DMS79 treated with DMSO at 0.1 percent for 48 hours (cell line): ENCODE results near the gene RABGGTA.
"Not testable (repeated sequence)": the region's sequence is repeated elsewhere in the genome, so short reads cannot be mapped to it uniquely, and the experiment has no call there.

Experiments
- DNase-seq: peaks from one replicate; lab custom pipeline; 2025; lab: John Stamatoyannopoulos, UW

Gene RABGGTA

DNA sequence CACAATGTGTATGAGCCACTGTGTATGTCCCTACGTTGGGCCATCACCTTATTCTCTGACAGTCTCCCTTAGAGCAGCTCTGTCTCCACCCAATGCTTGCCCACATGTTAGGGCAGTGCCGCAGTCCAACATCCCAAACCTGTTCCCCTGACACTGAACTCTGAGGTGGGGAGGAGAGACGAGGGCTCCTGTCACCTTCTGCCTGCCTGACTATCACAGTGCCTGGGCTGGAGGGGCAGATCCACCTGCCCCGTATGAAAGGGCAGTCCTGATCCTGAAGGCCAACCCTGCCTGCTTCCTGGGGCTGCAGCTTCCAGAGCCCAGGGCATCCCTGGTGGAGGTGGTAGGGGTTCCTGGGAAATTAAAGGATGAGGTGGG, 10.6 kb downstream of the RABGGTA start:
- DNase-seq, result no peak

DNA sequence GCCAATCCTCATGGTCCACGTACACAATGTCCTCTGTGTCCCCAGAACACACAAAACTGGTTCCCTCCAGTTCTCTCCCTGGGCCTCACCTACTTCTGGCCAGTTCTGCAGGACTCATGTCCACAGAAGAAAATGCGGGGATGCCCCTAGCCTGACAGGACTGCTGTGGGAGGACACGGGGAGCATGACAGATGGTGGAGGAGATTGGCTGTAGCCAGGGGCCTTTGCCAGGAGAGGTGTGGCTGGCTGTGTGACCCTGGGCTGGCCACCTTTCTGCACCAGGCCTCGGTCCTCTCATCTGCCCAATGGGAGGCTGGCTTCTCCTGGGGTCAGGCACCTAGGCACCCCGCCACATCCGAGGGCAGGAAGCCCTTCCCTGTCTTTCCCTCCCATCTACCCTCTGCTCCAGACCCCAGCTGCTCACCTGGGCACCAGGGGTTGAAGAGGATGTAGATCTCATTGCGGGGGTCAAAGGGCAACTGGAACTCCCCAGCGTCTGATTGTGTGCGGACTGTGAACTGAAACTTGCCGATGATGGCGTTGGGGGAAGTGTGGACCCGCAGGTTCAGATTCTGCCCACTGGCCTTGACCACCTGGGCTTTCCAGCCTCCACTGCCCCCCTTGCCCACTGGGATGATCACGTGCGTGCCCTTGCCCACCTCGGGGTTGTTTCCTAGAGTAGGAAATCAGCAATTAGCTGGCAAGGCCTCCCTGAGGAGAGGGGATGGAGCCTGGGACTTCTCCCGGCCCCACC, 11.2 kb downstream of the RABGGTA start:
- no peak for DNase-seq

DNA sequence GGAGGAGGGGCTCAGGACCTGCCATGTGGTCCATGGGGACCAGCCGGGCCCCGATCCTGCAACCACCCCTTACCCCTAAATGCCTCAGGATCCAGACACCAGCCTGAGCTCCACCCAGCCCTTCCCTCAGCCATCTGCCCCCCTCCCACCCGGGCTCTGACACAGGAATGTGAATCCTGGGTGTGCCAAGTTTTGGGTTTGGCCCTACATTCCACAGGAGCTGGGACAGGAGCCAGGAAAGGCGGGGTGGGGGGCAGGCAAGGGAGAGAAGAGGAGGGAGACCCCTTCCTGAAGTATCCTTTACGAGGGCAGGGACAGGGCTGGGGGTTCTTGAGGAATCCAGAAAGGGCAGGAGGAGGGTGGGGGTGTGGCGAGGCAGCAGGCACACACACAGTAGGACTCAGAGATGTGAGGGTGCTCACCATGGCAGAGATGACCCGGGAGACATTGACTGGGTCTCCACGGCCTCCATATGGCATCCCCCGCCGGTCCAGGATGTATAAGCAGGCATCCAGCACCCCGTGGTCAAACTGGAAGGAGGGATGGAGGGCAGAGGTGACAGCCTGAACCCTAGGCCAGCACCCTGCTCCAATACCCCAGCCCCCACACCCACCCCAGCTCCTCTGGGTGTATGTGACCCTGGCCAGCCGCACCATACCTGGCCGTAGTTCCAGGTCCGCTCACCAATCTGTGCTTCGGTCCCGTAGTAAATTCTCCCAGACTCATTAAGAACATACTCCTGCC, 11.9 kb downstream of the RABGGTA start:
- no peak for DNase-seq

DNA sequence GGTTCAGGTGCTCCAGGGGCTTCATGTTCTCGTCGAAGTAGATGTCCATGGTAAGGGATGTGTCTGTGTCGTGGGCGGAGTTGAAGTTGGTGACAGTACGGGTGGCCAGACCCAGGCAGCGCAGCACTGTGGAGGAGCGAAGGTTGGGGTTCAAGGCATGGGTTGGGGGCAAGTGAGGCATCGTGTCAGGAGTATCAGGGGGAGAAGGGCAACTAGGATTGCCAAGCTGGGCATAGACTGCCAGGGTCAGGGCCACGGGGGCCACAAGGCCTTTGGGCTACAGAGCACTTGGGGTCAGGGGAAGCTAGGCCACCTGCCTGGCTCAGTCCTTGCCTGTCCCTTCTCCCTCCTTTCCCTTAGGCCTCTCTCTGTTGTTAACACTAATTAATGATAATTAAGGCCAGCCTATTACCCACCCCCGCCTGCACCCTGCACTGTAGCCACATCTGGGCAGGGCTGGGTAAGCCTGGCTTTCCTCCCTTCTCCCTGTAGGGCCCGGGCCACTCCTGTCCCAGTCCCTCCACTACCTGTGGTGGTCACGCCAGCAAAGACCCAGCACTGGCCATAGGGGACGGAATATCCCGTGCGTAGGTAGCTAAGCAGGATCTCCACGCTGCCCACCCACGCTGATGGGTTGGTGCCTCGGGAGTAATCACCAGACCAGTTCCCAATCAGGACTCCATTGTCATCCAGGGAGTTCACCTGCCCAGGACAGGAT, 12.7 kb downstream of the RABGGTA start:
- DNase-seq, result no peak

DNA sequence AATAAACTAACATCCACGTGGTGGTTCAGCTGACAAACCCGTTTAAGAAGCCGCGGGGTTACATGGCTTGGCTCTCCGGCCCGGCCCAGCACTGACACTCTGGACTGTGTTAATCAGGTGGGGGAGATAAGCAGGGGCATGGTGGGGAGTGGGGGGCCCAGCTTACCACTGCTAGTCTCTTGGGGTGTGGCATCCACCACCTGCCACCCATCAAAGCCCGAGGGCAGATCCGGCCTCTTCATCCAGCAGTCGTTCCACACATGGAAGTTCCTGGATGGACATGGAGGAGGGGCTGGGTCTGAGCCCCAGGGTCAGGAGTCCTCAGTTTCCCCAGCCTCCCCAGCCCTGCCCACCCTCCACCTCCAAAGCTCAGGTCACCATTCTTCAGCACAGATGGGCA, 13.3 kb downstream of the RABGGTA start:
- DNase-seq, result no peak

DNA sequence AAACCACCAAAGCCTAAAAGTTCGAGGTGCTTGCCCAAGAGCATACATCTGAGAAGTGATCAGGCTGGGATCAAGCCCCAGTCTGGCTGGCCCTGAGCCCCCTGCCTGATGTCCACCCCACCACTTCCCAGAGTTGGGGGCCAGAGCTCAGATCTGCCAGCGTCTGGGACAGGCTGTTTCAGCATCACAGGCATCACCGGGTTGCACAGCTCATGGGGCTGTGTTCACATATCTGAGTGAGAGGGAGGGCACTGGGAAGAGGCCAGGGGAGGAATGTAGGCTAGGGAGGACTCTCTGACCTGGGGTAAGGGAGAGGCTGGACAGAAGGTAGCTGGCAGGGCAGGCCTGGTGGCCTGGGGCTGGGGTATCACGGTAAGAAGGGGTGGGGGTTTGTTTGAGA, 14.4 kb downstream of the RABGGTA start:
- DNase-seq, result no peak

DNA sequence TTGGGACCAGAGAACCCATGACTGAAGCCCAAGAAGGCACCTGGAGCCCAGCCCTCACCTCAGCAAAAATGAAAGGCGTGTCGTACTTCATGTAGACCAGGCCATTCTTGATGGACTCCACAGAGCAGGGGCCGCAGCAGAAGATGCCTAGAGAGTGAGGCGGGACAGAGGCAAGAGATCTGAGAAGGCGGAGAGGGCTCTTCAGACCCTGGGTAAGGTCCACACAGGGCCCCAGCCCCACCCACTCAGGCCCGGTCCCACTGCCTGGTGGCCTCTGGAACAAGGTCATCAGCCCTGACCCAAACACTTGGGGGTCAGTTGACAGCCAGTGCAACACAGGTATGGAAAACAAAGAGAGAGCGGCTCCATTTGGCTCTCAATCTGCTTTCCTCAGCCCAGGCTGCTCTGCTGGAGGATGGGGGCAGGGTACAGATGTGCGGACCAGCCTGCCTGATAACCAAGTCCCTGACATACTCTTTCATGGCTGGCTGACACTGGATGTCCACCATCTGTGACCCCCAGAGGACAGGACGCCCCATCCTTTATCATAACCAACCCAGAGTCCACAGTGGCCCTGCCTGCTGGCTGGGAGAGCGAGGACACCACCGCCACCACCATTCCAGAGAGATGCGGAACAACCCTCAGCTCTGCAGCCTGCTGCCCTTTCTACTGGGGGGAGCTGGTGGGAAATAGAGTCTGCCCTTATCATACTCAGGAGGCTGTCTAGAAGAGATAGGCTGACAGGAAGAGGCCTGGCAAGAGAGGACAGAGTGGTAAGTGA, 15.3 kb downstream of the RABGGTA start:
- no peak for DNase-seq

DNA sequence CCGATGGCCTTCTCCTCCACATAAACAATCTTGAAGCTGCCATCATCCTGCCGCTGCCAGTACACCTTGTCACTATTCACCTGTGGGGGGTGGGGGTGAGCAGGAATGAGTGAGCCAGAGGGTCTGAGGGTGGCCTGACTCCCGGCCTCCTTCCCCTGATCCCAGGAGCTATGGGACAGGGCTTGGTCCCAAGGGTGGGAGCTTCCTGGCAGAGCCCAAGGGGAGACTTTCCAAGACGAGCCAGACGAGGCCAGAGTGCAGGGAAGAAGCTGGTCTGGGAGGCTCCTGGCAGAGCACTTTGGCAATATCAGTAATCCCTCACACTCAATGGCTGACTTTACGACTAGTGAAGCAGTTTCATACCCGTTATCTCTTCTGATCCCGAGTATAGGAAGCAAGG, 16.0 kb downstream of the RABGGTA start:
- DNase-seq, result no peak

DNA sequence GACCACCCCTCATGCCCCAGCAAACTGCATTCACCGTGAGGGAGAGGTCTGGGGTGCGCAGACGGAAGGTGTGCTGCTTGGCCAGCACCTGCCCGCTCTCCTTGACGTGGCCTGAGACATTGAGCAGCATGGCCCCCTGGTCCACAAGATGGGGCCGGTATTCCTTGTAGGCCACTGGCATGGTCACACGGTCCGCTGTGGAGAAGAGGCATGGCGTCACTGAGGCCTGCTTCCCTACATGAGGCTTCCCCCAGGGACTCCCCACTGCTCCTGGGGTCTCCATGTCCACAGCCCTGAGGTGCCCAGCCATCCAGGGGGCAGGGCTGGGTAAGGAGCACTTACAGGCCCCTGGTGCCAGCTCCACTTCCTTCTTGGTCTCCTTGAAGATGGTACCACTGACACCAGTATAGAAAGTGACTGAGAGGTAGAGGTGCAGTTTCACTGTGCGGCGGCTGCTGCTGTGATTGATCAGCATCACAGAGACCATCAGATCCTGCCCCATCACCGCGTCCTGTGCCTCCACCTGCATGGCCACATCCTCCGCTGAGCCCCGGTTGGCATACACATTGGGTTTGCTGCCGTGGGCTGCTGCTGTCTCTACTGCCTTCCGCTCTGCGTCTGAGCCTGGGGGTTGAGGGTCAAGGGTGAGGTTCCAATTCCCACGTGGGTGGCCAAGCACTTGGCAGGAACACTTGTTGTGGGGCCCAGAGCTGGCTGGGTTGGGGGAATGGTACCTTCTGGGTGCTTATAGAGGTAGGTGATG, 16.6 kb downstream of the RABGGTA start:
- DNase-seq, result no peak

DNA sequence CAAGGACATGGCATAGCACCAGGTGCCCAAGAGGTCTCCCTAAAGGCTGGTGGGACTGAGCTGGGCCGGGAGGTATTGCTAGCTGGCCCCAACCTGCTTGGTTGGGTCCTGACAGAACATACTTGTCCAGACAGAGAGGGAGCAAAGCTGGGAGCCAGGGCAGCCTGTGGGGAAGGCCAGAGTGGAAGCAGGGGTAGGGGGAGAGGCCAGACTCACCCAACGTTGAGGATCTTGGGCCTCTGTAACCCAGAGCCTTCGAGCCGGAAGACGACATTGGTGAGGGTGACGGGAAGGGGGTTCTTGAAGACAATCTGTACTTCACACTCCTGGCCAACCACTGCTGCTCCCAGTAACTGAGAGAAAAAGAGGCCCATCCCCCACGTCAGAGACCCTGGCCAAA, 17.5 kb downstream of the RABGGTA start:
- DNase-seq, result no peak

DNA sequence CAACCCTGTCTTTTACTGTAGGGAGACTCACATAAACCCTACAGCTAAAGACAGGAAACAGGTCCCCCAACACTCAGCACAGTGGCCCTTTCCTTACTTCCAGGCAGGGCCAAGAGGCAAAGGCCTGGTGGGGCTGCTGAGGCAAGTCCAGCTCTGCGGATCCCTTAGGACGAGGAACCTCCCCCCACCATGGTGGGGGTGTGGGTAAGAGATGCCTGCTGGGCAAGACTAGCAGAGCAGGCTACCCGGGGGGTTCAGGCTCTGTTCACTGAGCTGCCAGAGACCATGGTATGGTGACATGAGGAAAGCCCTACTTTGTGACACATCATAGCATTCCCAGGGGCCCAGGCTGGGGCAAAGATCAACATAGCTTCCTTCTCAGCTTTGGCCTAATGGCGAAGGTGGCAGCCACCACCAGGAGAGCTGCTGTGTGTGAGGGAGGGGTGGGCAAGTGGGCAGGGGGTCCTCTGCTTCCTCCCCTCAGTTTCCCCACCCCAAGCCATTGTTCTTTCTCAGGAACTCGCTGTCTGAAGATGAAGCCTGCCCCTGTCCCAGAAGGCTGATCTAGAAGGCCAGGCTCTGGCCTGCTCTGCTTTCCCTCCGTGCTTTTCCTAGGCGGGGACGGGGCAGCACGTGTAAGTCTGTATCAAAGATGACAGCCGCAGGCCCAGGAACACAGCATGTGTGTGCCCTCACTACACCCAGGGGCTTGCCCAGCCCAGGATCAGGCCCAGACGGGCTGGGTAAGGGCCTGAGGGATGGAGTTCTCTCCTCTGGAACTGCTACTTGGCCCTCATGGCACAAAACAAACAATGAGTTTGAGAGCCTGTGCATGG, 18.9 kb downstream of the RABGGTA start:
- DNase-seq, result no peak

DNA sequence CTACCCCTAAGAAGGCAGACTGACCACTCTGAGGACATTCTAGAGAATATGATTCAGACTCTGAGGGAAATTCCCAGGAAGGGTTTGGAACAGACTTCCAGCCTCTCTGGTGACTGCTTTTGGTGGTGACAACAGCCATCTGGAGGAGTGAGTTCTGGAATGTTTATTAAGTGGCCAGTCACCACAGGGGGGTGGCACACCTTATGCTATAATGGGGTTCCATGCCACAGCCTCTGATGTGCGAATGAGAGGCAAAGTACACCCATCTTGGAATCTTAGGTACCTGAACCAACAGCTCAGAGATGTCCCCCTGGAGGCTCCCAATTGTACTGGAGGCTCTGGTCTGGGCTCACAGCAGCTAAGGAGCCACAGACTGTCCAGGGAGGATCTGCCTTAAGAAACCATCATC, 19.5 kb downstream of the RABGGTA start:
- no peak for DNase-seq

DNA sequence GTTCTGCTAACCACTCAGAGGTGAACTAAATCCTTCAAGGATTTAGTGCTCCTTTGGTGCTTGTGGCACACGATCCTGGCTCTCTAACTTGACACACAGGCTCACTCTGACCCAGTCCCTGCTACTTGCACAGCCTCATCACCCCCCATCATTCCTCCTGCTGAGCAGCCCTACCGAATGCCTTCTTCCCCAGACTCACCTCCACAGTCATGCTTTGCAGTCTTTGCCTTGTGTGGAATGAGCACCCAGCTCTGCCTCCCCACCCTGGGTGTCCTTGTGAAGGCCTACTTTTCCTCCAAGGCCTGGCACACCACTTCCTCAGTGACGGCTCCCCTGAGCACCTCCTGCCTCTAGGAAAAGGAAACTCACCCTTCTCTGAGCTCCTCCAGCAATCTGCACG, 21.0 kb downstream of the RABGGTA start:
- DNase-seq, result no peak

DNA sequence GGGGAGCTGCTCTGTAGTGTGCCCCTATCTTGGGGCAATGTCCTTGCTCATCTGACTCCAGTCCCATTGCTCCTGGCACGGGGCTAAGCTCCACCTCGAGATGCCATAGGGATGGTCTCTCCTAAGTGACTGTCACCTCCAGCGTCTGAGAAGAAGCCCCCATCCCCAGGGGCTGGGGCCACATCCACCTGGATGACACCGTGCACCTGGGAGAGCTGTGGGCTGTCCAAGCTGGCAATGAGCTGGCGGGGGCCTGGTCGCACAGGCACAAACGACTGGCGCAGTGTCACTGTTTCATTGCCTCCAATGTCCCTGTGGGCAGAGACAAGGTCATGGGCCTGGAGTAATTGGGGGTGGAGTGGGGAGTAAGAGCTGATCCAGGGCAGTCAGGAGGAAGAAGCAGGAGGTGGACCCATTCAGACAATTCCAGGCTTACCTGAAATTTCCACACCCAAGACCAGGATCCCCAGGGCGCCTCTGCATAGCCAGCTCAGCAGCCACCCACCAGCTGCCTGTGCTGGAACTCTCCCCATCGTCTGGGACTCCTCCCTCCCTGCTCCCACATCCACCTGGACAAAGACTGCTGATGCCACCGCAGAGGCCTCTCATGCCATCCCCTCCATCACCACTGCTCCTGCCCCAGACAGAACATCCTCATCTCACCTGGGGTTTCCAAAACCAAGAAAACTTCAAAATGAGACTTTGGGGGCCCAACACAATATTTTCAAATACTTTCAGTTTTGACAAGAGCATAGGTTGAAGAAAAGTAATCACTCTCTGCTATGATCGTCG, 22.0 kb downstream of the RABGGTA start:
- no peak for DNase-seq

DNA sequence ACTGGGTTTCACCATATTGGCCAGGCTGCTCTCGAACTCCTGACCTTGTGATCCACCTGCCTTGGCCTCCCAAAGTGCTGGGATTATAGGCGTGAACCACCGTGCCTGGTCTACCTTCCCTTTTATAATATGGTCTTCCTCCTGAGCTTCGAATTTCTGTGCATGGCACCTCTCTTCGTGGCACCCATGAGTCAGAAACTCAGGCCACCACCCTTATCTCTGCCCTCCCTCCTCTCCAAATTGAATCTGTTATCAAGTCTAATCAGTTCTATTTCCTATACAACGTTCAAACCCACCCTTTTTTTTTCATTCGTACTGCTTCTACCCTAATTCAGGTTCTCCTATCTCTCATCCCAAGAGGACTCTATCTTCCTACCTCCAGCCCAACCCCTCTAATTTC, 24.0 kb downstream of the RABGGTA start:
- DNase-seq, result no peak

DNA sequence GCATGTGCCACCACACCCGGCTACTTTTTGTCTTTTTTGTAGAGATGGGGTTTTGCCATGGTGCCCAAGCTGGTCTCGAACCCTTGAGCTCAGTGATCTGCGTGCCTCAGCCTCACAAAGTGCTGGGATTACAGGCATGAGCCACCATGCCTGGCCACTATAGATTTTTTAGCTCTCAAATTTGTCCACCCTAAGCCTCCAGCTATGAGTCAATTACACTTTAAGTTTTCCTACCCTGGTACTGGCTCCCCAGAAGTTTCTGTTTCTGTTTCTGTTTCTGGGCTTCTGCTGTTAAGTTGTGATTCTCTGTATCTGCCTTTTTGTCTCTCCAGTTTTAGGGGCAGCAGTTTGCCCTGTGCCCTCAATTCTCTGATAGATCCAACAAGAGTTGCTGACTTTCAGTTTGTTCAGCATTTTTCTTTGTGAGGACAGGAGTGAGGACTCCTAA, 24.6 kb downstream of the RABGGTA start:
- no peak for DNase-seq

DNA sequence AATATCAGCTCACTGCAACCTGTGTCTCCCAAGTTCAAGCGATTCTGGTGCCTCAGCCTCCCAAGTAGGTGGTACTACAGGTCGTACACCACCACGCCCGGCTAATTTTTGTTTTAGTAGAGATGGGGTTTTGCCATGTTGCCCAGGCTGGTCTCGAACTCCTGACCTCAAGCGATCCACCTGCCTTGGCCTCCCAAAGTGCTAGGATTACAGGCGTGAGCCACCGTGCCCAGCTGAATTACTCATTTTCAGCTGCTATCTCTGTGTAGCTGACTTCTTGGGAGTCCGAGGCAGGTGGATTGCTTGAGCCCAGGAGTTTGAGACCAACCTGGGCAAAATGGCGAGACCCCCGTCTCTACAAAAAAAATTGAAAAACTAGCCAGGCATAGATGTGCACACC, 26.0 kb downstream of the RABGGTA start:
- not testable (repeated sequence) for DNase-seq

DNA sequence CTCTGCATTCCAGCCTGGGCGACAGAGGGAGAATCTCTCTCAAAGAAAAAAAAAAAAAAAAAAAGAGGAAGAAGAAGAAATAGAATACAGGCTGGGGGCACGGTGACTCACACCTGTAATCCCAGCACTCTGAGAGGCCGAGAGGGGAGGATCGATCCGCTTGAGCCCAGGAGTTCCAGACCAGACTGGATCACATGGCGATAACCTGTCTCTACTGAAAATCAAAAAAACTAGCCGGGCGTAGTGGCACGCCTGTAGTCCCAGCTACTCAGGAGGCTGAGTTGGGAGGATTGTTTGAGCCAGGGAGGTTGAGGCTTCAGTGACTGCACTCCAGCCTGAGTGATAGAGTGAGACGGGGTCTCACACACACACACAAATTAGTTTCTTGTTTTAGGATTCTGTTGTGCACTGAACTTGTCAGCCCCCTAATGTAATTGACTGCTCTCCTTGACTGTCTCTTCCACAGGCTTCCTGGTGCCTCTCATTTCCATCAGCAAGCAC, 28.0 kb downstream of the RABGGTA start:
- peak; percentile 78 for DNase-seq

DNA sequence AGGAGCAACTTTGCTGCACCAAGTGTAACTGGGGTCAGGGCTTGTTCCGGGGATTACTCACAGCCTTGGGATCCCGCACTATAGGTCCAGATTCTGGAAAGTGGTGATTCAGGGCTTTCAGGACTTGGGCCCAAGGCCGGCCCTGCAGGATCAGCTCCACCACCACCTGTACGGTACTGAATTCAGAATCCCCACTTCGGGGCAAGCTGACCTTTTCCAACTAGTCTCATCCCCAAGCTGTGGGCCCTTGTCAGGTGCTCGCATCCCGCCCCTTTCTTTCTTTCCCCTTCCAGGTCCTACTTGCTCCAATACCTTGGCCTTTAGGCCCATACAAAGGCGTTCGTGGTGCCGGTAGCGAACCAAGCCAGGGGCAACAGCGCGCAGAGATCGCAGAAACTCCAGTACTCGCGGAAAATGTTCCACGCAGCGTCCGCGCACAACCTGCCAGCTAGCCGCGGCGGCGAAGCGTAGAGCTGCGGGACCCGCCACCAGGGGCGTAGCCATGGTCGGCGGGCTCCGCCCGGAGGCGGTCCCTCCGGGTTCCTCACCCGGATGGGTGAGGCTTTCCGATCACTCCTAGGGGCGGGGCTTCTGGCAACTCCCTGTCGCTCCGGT, 29.5 kb downstream of the RABGGTA start:
- peak; percentile 100 for DNase-seq
